Esophagus muscularis mucosa (tissue), 3 donors: ENCODE data around the gene COL5A1.

Source experiments
- POLR2A ChIP-seq: fragments of 450-650 bp; IDR thresholded peaks from one replicate; pipeline ENCODE4 v1.6.1; 2017; ENCODE audit warnings: antibody characterized with exemption, moderate library complexity, mild to moderate bottlenecking, low read depth
- TF ChIP-seq, protein P1 (sequence below), 3 experiments: fragments of 200-600 bp in 2 of 3; fragments of 450-650 bp in 1 of 3; sonication (generic) in 2 of 3; IDR thresholded peaks; one replicate each; pipeline ENCODE4 v1.5.1; 2017 to 2019; ENCODE audit warnings: antibody characterized with exemption in 3 of 3, mild to moderate bottlenecking in 2 of 3, moderate library complexity in 1 of 3

DNA sequence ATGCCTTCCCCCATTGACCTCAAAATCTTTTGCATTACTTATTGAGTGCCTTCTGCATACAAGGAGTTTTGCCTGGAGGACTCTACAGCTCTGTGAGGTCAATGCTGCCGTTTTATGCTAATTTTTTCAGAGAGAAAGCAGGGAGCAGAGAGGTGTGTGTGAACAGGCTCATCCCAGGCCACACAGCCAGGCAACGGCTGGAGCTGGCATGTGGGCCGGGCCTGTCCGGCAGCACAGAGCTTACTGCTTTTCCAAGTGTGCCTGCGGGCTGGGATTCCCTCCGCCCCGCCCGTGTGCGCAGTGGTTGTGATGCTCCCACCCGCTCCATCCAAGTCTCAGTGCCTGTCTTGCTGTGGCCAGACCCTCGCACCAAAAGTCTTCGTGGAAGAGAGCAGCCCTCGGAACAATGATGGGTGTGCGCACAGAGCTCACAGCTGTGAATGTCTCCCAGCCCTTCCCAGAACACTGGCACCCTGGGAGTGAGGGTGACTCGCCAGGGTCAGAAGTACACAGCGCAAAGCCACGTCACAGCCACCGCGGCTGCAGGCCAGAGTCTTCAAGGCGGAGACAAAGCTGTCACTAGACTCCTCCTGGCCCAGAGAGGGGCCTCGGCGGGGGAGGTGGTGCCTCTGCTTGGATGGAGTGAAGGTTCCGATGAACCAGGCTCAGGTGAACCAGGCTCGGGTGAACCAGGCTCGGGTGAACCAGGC lies 82.8 kb downstream of the COL5A1 start:
- TF ChIP-seq, protein P1, sequence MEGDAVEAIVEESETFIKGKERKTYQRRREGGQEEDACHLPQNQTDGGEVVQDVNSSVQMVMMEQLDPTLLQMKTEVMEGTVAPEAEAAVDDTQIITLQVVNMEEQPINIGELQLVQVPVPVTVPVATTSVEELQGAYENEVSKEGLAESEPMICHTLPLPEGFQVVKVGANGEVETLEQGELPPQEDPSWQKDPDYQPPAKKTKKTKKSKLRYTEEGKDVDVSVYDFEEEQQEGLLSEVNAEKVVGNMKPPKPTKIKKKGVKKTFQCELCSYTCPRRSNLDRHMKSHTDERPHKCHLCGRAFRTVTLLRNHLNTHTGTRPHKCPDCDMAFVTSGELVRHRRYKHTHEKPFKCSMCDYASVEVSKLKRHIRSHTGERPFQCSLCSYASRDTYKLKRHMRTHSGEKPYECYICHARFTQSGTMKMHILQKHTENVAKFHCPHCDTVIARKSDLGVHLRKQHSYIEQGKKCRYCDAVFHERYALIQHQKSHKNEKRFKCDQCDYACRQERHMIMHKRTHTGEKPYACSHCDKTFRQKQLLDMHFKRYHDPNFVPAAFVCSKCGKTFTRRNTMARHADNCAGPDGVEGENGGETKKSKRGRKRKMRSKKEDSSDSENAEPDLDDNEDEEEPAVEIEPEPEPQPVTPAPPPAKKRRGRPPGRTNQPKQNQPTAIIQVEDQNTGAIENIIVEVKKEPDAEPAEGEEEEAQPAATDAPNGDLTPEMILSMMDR (IDR thresholded peaks at IDR 0.05): no peak
- TF ChIP-seq POLR2A: no peak
